ENCODE results near the gene THSD4.

- TF ChIP-seq CTCF (IDR thresholded peaks at IDR 0.05) = no peak
- no peak for TF ChIP-seq POLR2A (IDR thresholded peaks at IDR 0.05)
Observed at GRCh38 chr15:71350622-71351378, 235.5 kb downstream of the THSD4 start.
